GM12891 (cell line): ENCODE results near the gene MAB21L4.

Source experiments
- DNase-seq: peaks from one replicate; pipeline ENCODE4 v3.0.0; 2011; ENCODE audit warnings: low spot score; ENCODE audit not compliant: insufficient read length
- FAIRE-seq: peaks from 2 replicates; lab custom pipeline; 2011; peaks lifted over from hg19 to GRCh38; lab: Jason Lieb, UNC
- PAX5 ChIP-seq: IDR thresholded peaks from 2 replicates; pipeline ENCODE4 v1.6.1; 2011; ENCODE audit warnings: low read length, moderate library complexity, mild to moderate bottlenecking; ENCODE audit not compliant: insufficient read depth, severe bottlenecking
- POLR2A ChIP-seq: IDR thresholded peaks from 2 replicates; pipeline ENCODE4 v1.6.1; 2011; ENCODE audit warnings: low read depth, low read length, control low read depth
- POLR2AphosphoS5 ChIP-seq: IDR thresholded peaks from 2 replicates; pipeline ENCODE4 v1.6.1; 2011; ENCODE audit warnings: low read depth, low read length, control low read depth
- POU2F2 ChIP-seq: IDR thresholded peaks from 2 replicates; pipeline ENCODE4 v1.6.1; 2011; ENCODE audit warnings: low read depth, mild to moderate bottlenecking, control low read depth, low read length, moderate library complexity
- SPI1 ChIP-seq: IDR thresholded peaks from 2 replicates; pipeline ENCODE4 v1.6.1; 2011; ENCODE audit warnings: low read depth, low read length, control low read depth
- TAF1 ChIP-seq: IDR thresholded peaks from 2 replicates; pipeline ENCODE4 v1.6.1; 2011; ENCODE audit warnings: low read depth, low read length, control low read depth

Gene MAB21L4

GRCh38 chr2:240865391-240865790 is 30.6 kb downstream of the MAB21L4 start:
- FAIRE-seq (no peak), DNase-seq (no peak)
- TF ChIP-seq TAF1: no peak
- TF ChIP-seq PAX5: no peak
- no peak for TF ChIP-seq POLR2AphosphoS5
- TF ChIP-seq POLR2A: no peak
- TF ChIP-seq POU2F2: no peak
- TF ChIP-seq SPI1: no peak

- DNase-seq (no peak), FAIRE-seq (no peak)
- TF ChIP-seq TAF1: no peak
- no peak for TF ChIP-seq POLR2A
- no peak for TF ChIP-seq POLR2AphosphoS5
- no peak for TF ChIP-seq SPI1
- TF ChIP-seq PAX5: no peak
- no peak for TF ChIP-seq POU2F2
These were observed 31.5 kb downstream of the MAB21L4 start for GRCh38 chr2:240864475-240864874.

- DNase-seq (no peak), FAIRE-seq (no peak)
- TF ChIP-seq POLR2A (no peak), POLR2AphosphoS5 (no peak), PAX5 (no peak), POU2F2 (no peak), TAF1 (no peak), SPI1 (no peak)
These were observed 34.4 kb downstream of the MAB21L4 start for GRCh38 chr2:240861547-240861946.

GRCh38 chr2:240858871-240859270 is 37.1 kb downstream of the MAB21L4 start:
- TF ChIP-seq SPI1: no peak
- no peak for TF ChIP-seq PAX5
- no peak for TF ChIP-seq POU2F2
- TF ChIP-seq POLR2A: no peak
- TF ChIP-seq POLR2AphosphoS5: no peak
- no peak for DNase-seq
- FAIRE-seq: no peak

GRCh38 chr2:240858321-240858720 is 37.6 kb downstream of the MAB21L4 start:
- TF ChIP-seq POU2F2 (no peak), POLR2A (no peak), PAX5 (no peak), TAF1 (no peak), SPI1 (no peak), POLR2AphosphoS5 (no peak)
- FAIRE-seq (no peak), DNase-seq (no peak)

GRCh38 chr2:240857039-240858008 is 38.6 kb downstream of the MAB21L4 start:
- TF ChIP-seq SPI1: no peak
- DNase-seq (no peak), FAIRE-seq (no peak)

- FAIRE-seq (no peak), DNase-seq (no peak)
These were observed 39.6 kb downstream of the MAB21L4 start for GRCh38 chr2:240856151-240856980.

GRCh38 chr2:240855670-240856069 is 40.3 kb downstream of the MAB21L4 start:
- DNase-seq (no peak), FAIRE-seq (no peak)
- TF ChIP-seq SPI1 (no peak), TAF1 (no peak), POU2F2 (no peak), POLR2A (no peak), PAX5 (no peak)

More at GRCh38 chr2:240856151-240856980, 39.6 kb downstream of the MAB21L4 start:
- no peak for TF ChIP-seq POU2F2
- no peak for TF ChIP-seq POLR2AphosphoS5
- no peak for TF ChIP-seq SPI1
- TF ChIP-seq TAF1: no peak
- no peak for TF ChIP-seq POLR2A
- no peak for TF ChIP-seq PAX5

GRCh38 chr2:240852671-240853314 is 43.2 kb downstream of the MAB21L4 start:
- DNase-seq: no peak
- TF ChIP-seq SPI1 (no peak), POLR2AphosphoS5 (no peak), POLR2A (no peak), PAX5 (no peak), POU2F2 (no peak), TAF1 (no peak)
- FAIRE-seq: no peak
